ENCODE data around the gene ZNF423.
A peak's percentile ranks its signal among the peaks of the same experiment; 100 is the strongest.

The ZNF423 gene

GRCh38 chr16:49550140-49550539 is 305.8 kb downstream of the ZNF423 start:
- Histone ChIP-seq H3K4me1 (ENCODE audit: control insufficient read depth, insufficient read depth, low read length) (peaks cover 33% of the 10 kb centered on the region), H3K4me3 (ENCODE audit: insufficient read depth, low read depth, low read length) (no peak overlapping the region), H3K27ac (ENCODE audit: insufficient read depth, low read depth, low read length, poor library complexity, severe bottlenecking) (no peak overlapping the region), H3K27me3 (ENCODE audit: control insufficient read depth, insufficient read depth, low read length, poor library complexity, severe bottlenecking) (no peaks in the 10 kb centered on the region), H3K36me3 (ENCODE audit: control insufficient read depth, insufficient read depth, low read length) (no peaks in the 10 kb centered on the region), H3K9me3 (ENCODE audit: control insufficient read depth, low read length) (no peaks in the 10 kb centered on the region)
- 95% methylated on average over 5 of the region's 5 CpGs for WGBS, 2 experiments

- no peak overlapping the region for H3K27ac ChIP-seq (ENCODE audit: insufficient read depth, low read depth, low read length, poor library complexity, severe bottlenecking)
- H3K9me3 ChIP-seq (ENCODE audit: control insufficient read depth, low read length) = no peaks in the 10 kb centered on the region
- H3K4me3 ChIP-seq (ENCODE audit: insufficient read depth, low read depth, low read length) = no peak overlapping the region
- peaks cover 40% of the 10 kb centered on the region for H3K4me1 ChIP-seq (ENCODE audit: control insufficient read depth, insufficient read depth, low read length)
- H3K27me3 ChIP-seq (ENCODE audit: control insufficient read depth, insufficient read depth, low read length, poor library complexity, severe bottlenecking) = no peaks in the 10 kb centered on the region
- 72 to 73% methylated on average over 13 to 14 of the region's 14 CpGs for WGBS, 2 experiments
- H3K36me3 ChIP-seq (ENCODE audit: control insufficient read depth, insufficient read depth, low read length) = no peaks in the 10 kb centered on the region
These were observed 307.5 kb downstream of the ZNF423 start for GRCh38 chr16:49548325-49548970.

- Histone ChIP-seq H3K27me3 (ENCODE audit: control insufficient read depth, insufficient read depth, low read length, poor library complexity, severe bottlenecking) (no peaks in the 10 kb centered on the region), H3K4me3 (ENCODE audit: insufficient read depth, low read depth, low read length) (no peak overlapping the region), H3K36me3 (ENCODE audit: control insufficient read depth, insufficient read depth, low read length) (no peaks in the 10 kb centered on the region), H3K4me1 (ENCODE audit: control insufficient read depth, insufficient read depth, low read length) (peaks cover 50% of the 10 kb centered on the region), H3K9me3 (ENCODE audit: control insufficient read depth, low read length) (no peaks in the 10 kb centered on the region), H3K27ac (ENCODE audit: insufficient read depth, low read depth, low read length, poor library complexity, severe bottlenecking) (no peak overlapping the region)
- 87 to 92% methylated on average over 9 of the region's 9 CpGs for WGBS, 2 experiments
These were observed 308.5 kb downstream of the ZNF423 start for GRCh38 chr16:49547448-49547847.

- Histone ChIP-seq H3K4me1 (ENCODE audit: control insufficient read depth, insufficient read depth, low read length) (peaks cover 54% of the 10 kb centered on the region), H3K9me3 (ENCODE audit: control insufficient read depth, low read length) (no peaks in the 10 kb centered on the region), H3K4me3 (ENCODE audit: insufficient read depth, low read depth, low read length) (no peak overlapping the region), H3K27ac (ENCODE audit: insufficient read depth, low read depth, low read length, poor library complexity, severe bottlenecking) (no peak overlapping the region), H3K27me3 (ENCODE audit: control insufficient read depth, insufficient read depth, low read length, poor library complexity, severe bottlenecking) (no peaks in the 10 kb centered on the region), H3K36me3 (ENCODE audit: control insufficient read depth, insufficient read depth, low read length) (no peaks in the 10 kb centered on the region)
- whole genome bisulfite sequencing, 2 experiments = 4 to 6% methylated on average over 1 of the region's 1 CpG
These were observed 309.2 kb downstream of the ZNF423 start for GRCh38 chr16:49546735-49547134.

GRCh38 chr16:49545741-49546448 is 310.0 kb downstream of the ZNF423 start:
- Histone ChIP-seq H3K36me3 (ENCODE audit: control insufficient read depth, insufficient read depth, low read length) (no peaks in the 10 kb centered on the region), H3K27me3 (ENCODE audit: control insufficient read depth, insufficient read depth, low read length, poor library complexity, severe bottlenecking) (no peaks in the 10 kb centered on the region), H3K27ac (ENCODE audit: insufficient read depth, low read depth, low read length, poor library complexity, severe bottlenecking) (no peak overlapping the region), H3K4me1 (ENCODE audit: control insufficient read depth, insufficient read depth, low read length) (peaks cover 54% of the 10 kb centered on the region), H3K4me3 (ENCODE audit: insufficient read depth, low read depth, low read length) (no peak overlapping the region), H3K9me3 (ENCODE audit: control insufficient read depth, low read length) (no peaks in the 10 kb centered on the region)
- WGBS, 2 experiments = 67 to 77% methylated on average over 5 to 6 of the region's 6 CpGs

- Histone ChIP-seq H3K27me3 (ENCODE audit: control insufficient read depth, insufficient read depth, low read length, poor library complexity, severe bottlenecking) (no peaks in the 10 kb centered on the region), H3K9me3 (ENCODE audit: control insufficient read depth, low read length) (no peaks in the 10 kb centered on the region), H3K4me3 (ENCODE audit: insufficient read depth, low read depth, low read length) (no peak overlapping the region), H3K4me1 (ENCODE audit: control insufficient read depth, insufficient read depth, low read length) (peaks cover 54% of the 10 kb centered on the region), H3K36me3 (ENCODE audit: control insufficient read depth, insufficient read depth, low read length) (no peaks in the 10 kb centered on the region), H3K27ac (ENCODE audit: insufficient read depth, low read depth, low read length, poor library complexity, severe bottlenecking) (no peak overlapping the region)
- WGBS, 2 experiments = 96 to 97% methylated on average over 4 of the region's 4 CpGs
These were observed 310.7 kb downstream of the ZNF423 start for GRCh38 chr16:49545243-49545642.

GRCh38 chr16:49544828-49545227 is 311.1 kb downstream of the ZNF423 start:
- Histone ChIP-seq H3K9me3 (ENCODE audit: control insufficient read depth, low read length) (no peaks in the 10 kb centered on the region), H3K36me3 (ENCODE audit: control insufficient read depth, insufficient read depth, low read length) (no peaks in the 10 kb centered on the region), H3K27ac (ENCODE audit: insufficient read depth, low read depth, low read length, poor library complexity, severe bottlenecking) (no peak overlapping the region), H3K4me3 (ENCODE audit: insufficient read depth, low read depth, low read length) (no peak overlapping the region), H3K4me1 (ENCODE audit: control insufficient read depth, insufficient read depth, low read length) (peaks cover 54% of the 10 kb centered on the region), H3K27me3 (ENCODE audit: control insufficient read depth, insufficient read depth, low read length, poor library complexity, severe bottlenecking) (no peaks in the 10 kb centered on the region)
- 92 to 94% methylated on average over 10 of the region's 10 CpGs for WGBS, 2 experiments

GRCh38 chr16:49543631-49543946 is 312.3 kb downstream of the ZNF423 start:
- Histone ChIP-seq H3K4me3 (ENCODE audit: insufficient read depth, low read depth, low read length) (no peak overlapping the region), H3K27me3 (ENCODE audit: control insufficient read depth, insufficient read depth, low read length, poor library complexity, severe bottlenecking) (no peaks in the 10 kb centered on the region), H3K27ac (ENCODE audit: insufficient read depth, low read depth, low read length, poor library complexity, severe bottlenecking) (no peak overlapping the region), H3K9me3 (ENCODE audit: control insufficient read depth, low read length) (no peaks in the 10 kb centered on the region), H3K36me3 (ENCODE audit: control insufficient read depth, insufficient read depth, low read length) (no peaks in the 10 kb centered on the region), H3K4me1 (ENCODE audit: control insufficient read depth, insufficient read depth, low read length) (peaks cover 51% of the 10 kb centered on the region)
- WGBS, 2 experiments = 86 to 87% methylated on average over 15 of the region's 15 CpGs

- no peaks in the 10 kb centered on the region for H3K36me3 ChIP-seq (ENCODE audit: control insufficient read depth, insufficient read depth, low read length)
- no peak overlapping the region for H3K4me3 ChIP-seq (ENCODE audit: insufficient read depth, low read depth, low read length)
- H3K9me3 ChIP-seq (ENCODE audit: control insufficient read depth, low read length) = no peaks in the 10 kb centered on the region
- H3K4me1 ChIP-seq (ENCODE audit: control insufficient read depth, insufficient read depth, low read length) = peaks cover 51% of the 10 kb centered on the region
- no peaks in the 10 kb centered on the region for H3K27me3 ChIP-seq (ENCODE audit: control insufficient read depth, insufficient read depth, low read length, poor library complexity, severe bottlenecking)
- peak overlapping the region; percentile 31 for H3K27ac ChIP-seq (ENCODE audit: insufficient read depth, low read depth, low read length, poor library complexity, severe bottlenecking)
- 55 to 64% methylated on average over 13 of the region's 13 CpGs for whole genome bisulfite sequencing, 2 experiments
These were observed 312.8 kb downstream of the ZNF423 start for GRCh38 chr16:49542946-49543630.

GRCh38 chr16:49542391-49542891 is 313.5 kb downstream of the ZNF423 start:
- no peaks in the 10 kb centered on the region for H3K27me3 ChIP-seq (ENCODE audit: control insufficient read depth, insufficient read depth, low read length, poor library complexity, severe bottlenecking)
- H3K27ac ChIP-seq (ENCODE audit: insufficient read depth, low read depth, low read length, poor library complexity, severe bottlenecking) = no peak overlapping the region
- 88 to 89% methylated on average over 9 of the region's 9 CpGs for WGBS, 2 experiments
- no peaks in the 10 kb centered on the region for H3K36me3 ChIP-seq (ENCODE audit: control insufficient read depth, insufficient read depth, low read length)
- H3K9me3 ChIP-seq (ENCODE audit: control insufficient read depth, low read length) = no peaks in the 10 kb centered on the region
- peaks cover 51% of the 10 kb centered on the region for H3K4me1 ChIP-seq (ENCODE audit: control insufficient read depth, insufficient read depth, low read length)
- H3K4me3 ChIP-seq (ENCODE audit: insufficient read depth, low read depth, low read length) = no peak overlapping the region

Measured in ectodermal cell (in vitro differentiated cells).